ENCODE measurements around the gene DNAJA2.

- TF ChIP-seq BHLHE40 (IDR thresholded peaks at IDR 0.05; ENCODE audit: low read depth, low read length) = no peak
- no peak for TF ChIP-seq POLR2A (IDR thresholded peaks at IDR 0.05; ENCODE audit: low read depth, low read length)
- TF ChIP-seq CEBPB (IDR thresholded peaks at IDR 0.05; ENCODE audit: low read depth, low read length) = no peak
- TF ChIP-seq CTCF (conservative IDR thresholded peaks at IDR 0.05; ENCODE audit: low read depth, low read length) = no peak
- TF ChIP-seq MAFK (IDR thresholded peaks at IDR 0.05; ENCODE audit: low read depth, low read length) = peak; percentile 75
- no peak for TF ChIP-seq RAD21 (IDR thresholded peaks at IDR 0.05; ENCODE audit: low read length)
- TF ChIP-seq RCOR1 (IDR thresholded peaks at IDR 0.05; ENCODE audit: insufficient replicate concordance, low read length) = no peak
- no peak for TF ChIP-seq FOS (IDR thresholded peaks at IDR 0.05; ENCODE audit: low read depth, low read length)
- TF ChIP-seq SMC3 (IDR thresholded peaks at IDR 0.05; ENCODE audit: low read depth, low read length) = no peak
- no peak for TF ChIP-seq MAZ (IDR thresholded peaks at IDR 0.05; ENCODE audit: borderline replicate concordance, low read depth, low read length)
- no peak for TF ChIP-seq RFX5 (IDR thresholded peaks at IDR 0.05; ENCODE audit: low read depth, low read length)
These were observed 10.8 kb downstream of the DNAJA2 start for GRCh38 chr16:46962629-46963028.
